Endodermal cell (in vitro differentiated cells): ENCODE data around the gene UMODL1. TPM values are rescaled to one million over a fixed set of nuclear protein-coding genes. Genes with fewer than 3 reads are reported as not detected.

Experiments used
- DNase-seq: peaks from one replicate; pipeline ENCODE4 v3.0.0-alpha.2; 2017
- H3K27ac ChIP-seq: 2 replicates; pipeline ENCODE4 v1.5.1; 2013; ENCODE audit warnings: mild to moderate bottlenecking, low read depth, low read length, moderate library complexity
- H3K27me3 ChIP-seq: 2 replicates; pipeline ENCODE4 v1.6.1; 2013; ENCODE audit warnings: mild to moderate bottlenecking, low read length, moderate library complexity; ENCODE audit not compliant: insufficient read depth, control insufficient read depth, poor library complexity, severe bottlenecking
- H3K36me3 ChIP-seq: 2 replicates; pipeline ENCODE4 v1.7.0; 2013; ENCODE audit warnings: mild to moderate bottlenecking, low read length, moderate library complexity; ENCODE audit not compliant: control insufficient read depth, insufficient read depth
- H3K4me1 ChIP-seq: one replicate; pipeline ENCODE4 v1.7.0; 2013; ENCODE audit warnings: low read length; ENCODE audit not compliant: control insufficient read depth, insufficient read depth
- H3K4me3 ChIP-seq: 2 replicates; pipeline ENCODE4 v1.5.1; 2013; ENCODE audit warnings: mild to moderate bottlenecking, low read length, moderate library complexity
- H3K9ac ChIP-seq: 2 replicates; pipeline ENCODE4 v1.6.1; 2013; ENCODE audit warnings: mild to moderate bottlenecking, low read length, moderate library complexity; ENCODE audit not compliant: poor library complexity, severe bottlenecking; ENCODE audit errors: extremely low read depth
- H3K9me3 ChIP-seq: 2 replicates; pipeline ENCODE4 v1.6.1; 2013; ENCODE audit warnings: mild to moderate bottlenecking, low read length, moderate library complexity; ENCODE audit not compliant: control insufficient read depth
- H3K27ac Mint-ChIP-seq: 2 replicates; pipeline ENCODE4 v1.8.0; 2020; ENCODE audit warnings: mixed read lengths
- H3K27me3 Mint-ChIP-seq: 2 replicates; pipeline ENCODE4 v1.8.0; 2021; ENCODE audit warnings: mild to moderate bottlenecking, mixed read lengths; ENCODE audit not compliant: insufficient read depth
- H3K36me3 Mint-ChIP-seq: 2 replicates; pipeline ENCODE4 v1.8.0; 2020; ENCODE audit warnings: low read depth, mixed read lengths
- H3K4me1 Mint-ChIP-seq: 2 replicates; pipeline ENCODE4 v1.8.0; 2020; ENCODE audit warnings: mixed read lengths
- H3K4me3 Mint-ChIP-seq: 2 replicates; pipeline ENCODE4 v1.8.0; 2020; ENCODE audit warnings: mild to moderate bottlenecking, moderate library complexity, mixed read lengths
- H3K9me3 Mint-ChIP-seq: 2 replicates; pipeline ENCODE4 v1.8.0; 2020; ENCODE audit warnings: mild to moderate bottlenecking, mixed read lengths
- CTCF ChIP-seq: fragments of 200-600 bp; sonication (generic); conservative IDR thresholded peaks from 2 replicates; pipeline ENCODE4 v1.5.0; 2021; ENCODE audit warnings: antibody characterized with exemption, mild to moderate bottlenecking
- WGBS, 2 experiments: methylation state at CpG; one replicate each; pipeline versions ENCODE4 v1.1.5 to v1.1.7; 2013; ENCODE audit warnings: missing lambda C conversion rate in 2 of 2, mixed read lengths in 1 of 2; ENCODE audit not compliant: insufficient coverage in 1 of 2, insufficient read length in 1 of 2; 5-methylcytosine and 5-hydroxymethylcytosine counted together
- total RNA-seq, 2 donors: library from RNA; stranded (reverse); fragmentation: NEBNext Ultra II Directional in 1 of 2; extraction: Animal tissue kit (Norgen Biotek cat#: 25700) in 1 of 2; gene quantifications; 2 replicates in 1 of 2; 3 replicates in 1 of 2; pipeline ENCODE4 v1.2.1, GENCODE V29; 2021

The UMODL1 gene
- total RNA-seq, 2 donors from 2014 or later: 0.24 to 0.49 TPM

GRCh38 chr21:42102991-42103390 is 31.9 kb downstream of the UMODL1 start:
- 97 to 100% methylated on average over 1 of the region's 1 CpG for WGBS, 2 experiments
- no peaks in the 10 kb centered on the region for H3K27me3 ChIP-seq
- H3K4me3 ChIP-seq: no peak overlapping the region
- H3K4me1 Mint-ChIP-seq: peaks cover 2% of the 10 kb centered on the region
- no peaks in the 10 kb centered on the region for H3K9me3 Mint-ChIP-seq
- no peak for DNase-seq
- peaks cover 4% of the 10 kb centered on the region for H3K4me1 ChIP-seq
- H3K36me3 Mint-ChIP-seq: no peaks in the 10 kb centered on the region
- H3K36me3 ChIP-seq: no peaks in the 10 kb centered on the region
- no peak overlapping the region for H3K27ac Mint-ChIP-seq
- H3K27me3 Mint-ChIP-seq: peaks cover 5% of the 10 kb centered on the region
- no peak overlapping the region for H3K27ac ChIP-seq
- H3K9me3 ChIP-seq: no peaks in the 10 kb centered on the region
- no peak for TF ChIP-seq CTCF
- H3K9ac ChIP-seq: no peak overlapping the region
- H3K4me3 Mint-ChIP-seq: no peak overlapping the region

GRCh38 chr21:42103843-42104242 is 32.7 kb downstream of the UMODL1 start:
- no peak overlapping the region for H3K4me3 Mint-ChIP-seq
- Histone ChIP-seq H3K27ac (no peak overlapping the region), H3K4me3 (no peak overlapping the region), H3K36me3 (no peaks in the 10 kb centered on the region), H3K27me3 (no peaks in the 10 kb centered on the region), H3K4me1 (peaks cover 9% of the 10 kb centered on the region), H3K9ac (no peak overlapping the region), H3K9me3 (no peaks in the 10 kb centered on the region)
- peaks cover 3% of the 10 kb centered on the region for H3K4me1 Mint-ChIP-seq
- no peak overlapping the region for H3K27ac Mint-ChIP-seq
- no peak for TF ChIP-seq CTCF
- peaks cover 5% of the 10 kb centered on the region for H3K27me3 Mint-ChIP-seq
- H3K36me3 Mint-ChIP-seq: no peaks in the 10 kb centered on the region
- 92 to 99% methylated on average over 8 to 13 of the region's 13 CpGs for WGBS, 2 experiments
- H3K9me3 Mint-ChIP-seq: no peaks in the 10 kb centered on the region
- DNase-seq: no peak

GRCh38 chr21:42105476-42106315 is 34.6 kb downstream of the UMODL1 start:
- no peaks in the 10 kb centered on the region for H3K36me3 Mint-ChIP-seq
- TF ChIP-seq CTCF: no peak
- no peak overlapping the region for H3K27ac Mint-ChIP-seq

More at GRCh38 chr21:42105476-42106315, 34.6 kb downstream of the UMODL1 start:
- Mint-ChIP-seq H3K9me3 (no peaks in the 10 kb centered on the region), H3K4me3 (no peak overlapping the region), H3K4me1 (peaks cover 3% of the 10 kb centered on the region), H3K27me3 (peaks cover 5% of the 10 kb centered on the region)
- Histone ChIP-seq H3K4me3 (no peak overlapping the region), H3K27ac (no peak overlapping the region), H3K4me1 (peaks cover 9% of the 10 kb centered on the region), H3K36me3 (no peaks in the 10 kb centered on the region), H3K9ac (no peak overlapping the region), H3K9me3 (no peaks in the 10 kb centered on the region), H3K27me3 (no peaks in the 10 kb centered on the region)
- WGBS, 2 experiments: 95 to 96% methylated on average over 22 to 26 of the region's 26 CpGs
- DNase-seq: no peak
